ENCODE data around the gene SLC9A4.

Gene SLC9A4

DNA sequence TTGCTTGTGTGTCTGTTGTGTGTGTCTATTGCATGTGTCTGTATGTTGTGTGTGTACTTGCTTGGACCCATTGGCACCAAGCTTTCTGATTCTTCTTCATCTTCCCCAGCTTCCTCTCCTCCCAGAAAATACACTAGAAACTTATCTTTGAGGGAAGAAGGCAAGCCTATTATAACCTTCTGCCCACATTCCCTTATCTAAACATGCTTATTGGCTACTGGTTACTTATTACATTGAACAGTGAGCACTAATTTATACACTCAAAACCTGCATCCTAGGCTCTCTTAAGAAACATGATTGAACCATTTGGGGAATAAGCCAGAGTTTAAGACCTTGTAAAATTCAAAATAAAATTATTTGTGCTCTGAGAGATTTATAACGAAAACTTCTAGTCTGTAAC, 26.5 kb downstream of the SLC9A4 start:
- H3K4me3 ChIP-seq (ENCODE audit: low read length): no peak overlapping the region
- H3K9me3 ChIP-seq (ENCODE audit: control insufficient read depth, insufficient read depth, low read length): no peaks in the 10 kb centered on the region
- TF ChIP-seq, protein P1, sequence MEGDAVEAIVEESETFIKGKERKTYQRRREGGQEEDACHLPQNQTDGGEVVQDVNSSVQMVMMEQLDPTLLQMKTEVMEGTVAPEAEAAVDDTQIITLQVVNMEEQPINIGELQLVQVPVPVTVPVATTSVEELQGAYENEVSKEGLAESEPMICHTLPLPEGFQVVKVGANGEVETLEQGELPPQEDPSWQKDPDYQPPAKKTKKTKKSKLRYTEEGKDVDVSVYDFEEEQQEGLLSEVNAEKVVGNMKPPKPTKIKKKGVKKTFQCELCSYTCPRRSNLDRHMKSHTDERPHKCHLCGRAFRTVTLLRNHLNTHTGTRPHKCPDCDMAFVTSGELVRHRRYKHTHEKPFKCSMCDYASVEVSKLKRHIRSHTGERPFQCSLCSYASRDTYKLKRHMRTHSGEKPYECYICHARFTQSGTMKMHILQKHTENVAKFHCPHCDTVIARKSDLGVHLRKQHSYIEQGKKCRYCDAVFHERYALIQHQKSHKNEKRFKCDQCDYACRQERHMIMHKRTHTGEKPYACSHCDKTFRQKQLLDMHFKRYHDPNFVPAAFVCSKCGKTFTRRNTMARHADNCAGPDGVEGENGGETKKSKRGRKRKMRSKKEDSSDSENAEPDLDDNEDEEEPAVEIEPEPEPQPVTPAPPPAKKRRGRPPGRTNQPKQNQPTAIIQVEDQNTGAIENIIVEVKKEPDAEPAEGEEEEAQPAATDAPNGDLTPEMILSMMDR (IDR thresholded peaks at IDR 0.05; ENCODE audit: low read depth, low read length, poor library complexity, severe bottlenecking): no peak
- no peak for TF ChIP-seq EZH2phosphoT487 (IDR thresholded peaks at IDR 0.05; ENCODE audit: borderline replicate concordance, low read length)
- H3K4me1 ChIP-seq (ENCODE audit: control insufficient read depth, low read length): no peaks in the 10 kb centered on the region
- H3K9me2 ChIP-seq (replicated peaks; ENCODE audit: control insufficient read depth, low read length): no peaks in the 10 kb centered on the region
- H3K36me3 ChIP-seq (ENCODE audit: control insufficient read depth, low read length): no peaks in the 10 kb centered on the region
- no peaks in the 10 kb centered on the region for H3K27me3 ChIP-seq (ENCODE audit: control insufficient read depth, low read length)
- H3K27ac ChIP-seq (ENCODE audit: low read depth, low read length): no peak overlapping the region
- H3K79me2 ChIP-seq (ENCODE audit: control insufficient read depth, low read length): no peaks in the 10 kb centered on the region
- H4K20me1 ChIP-seq (ENCODE audit: control insufficient read depth, insufficient read depth, low read depth, low read length): no peaks in the 10 kb centered on the region
- no peak overlapping the region for H3K4me2 ChIP-seq (ENCODE audit: low read length)
- no peaks in the 10 kb centered on the region for H3F3A ChIP-seq (ENCODE audit: control insufficient read depth, insufficient read depth)

DNA sequence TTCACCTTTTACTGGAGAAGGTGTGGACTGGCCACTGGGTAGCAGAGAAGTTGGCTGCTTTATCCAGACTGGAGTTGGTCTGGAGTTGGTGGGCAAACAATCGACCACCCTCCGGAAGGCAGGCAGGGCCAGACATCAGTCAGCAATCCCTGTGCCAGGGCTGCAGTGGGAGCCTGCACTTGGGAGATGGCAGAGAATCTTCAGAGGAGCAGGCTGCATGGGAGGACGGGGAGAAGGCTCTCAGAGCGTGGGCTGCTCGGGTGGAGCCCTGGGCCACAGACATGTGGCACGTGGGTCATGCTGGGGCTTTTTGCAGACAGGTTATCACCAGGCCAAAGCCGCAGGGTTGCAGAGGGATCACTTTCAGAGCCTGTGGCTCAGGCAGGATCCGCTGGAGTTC, 29.6 kb downstream of the SLC9A4 start:
- H4K20me1 ChIP-seq (ENCODE audit: control insufficient read depth, insufficient read depth, low read depth, low read length): no peaks in the 10 kb centered on the region
- no peak overlapping the region for H3K4me2 ChIP-seq (ENCODE audit: low read length)
- no peaks in the 10 kb centered on the region for H3K27me3 ChIP-seq (ENCODE audit: control insufficient read depth, low read length)
- no peak overlapping the region for H3K4me3 ChIP-seq (ENCODE audit: low read length)
- H3K4me1 ChIP-seq (ENCODE audit: control insufficient read depth, low read length): no peaks in the 10 kb centered on the region
- no peaks in the 10 kb centered on the region for H3K9me2 ChIP-seq (replicated peaks; ENCODE audit: control insufficient read depth, low read length)
- no peaks in the 10 kb centered on the region for H3K36me3 ChIP-seq (ENCODE audit: control insufficient read depth, low read length)
- no peaks in the 10 kb centered on the region for H3K79me2 ChIP-seq (ENCODE audit: control insufficient read depth, low read length)
- H3F3A ChIP-seq (ENCODE audit: control insufficient read depth, insufficient read depth): no peaks in the 10 kb centered on the region
- no peak overlapping the region for H3K27ac ChIP-seq (ENCODE audit: low read depth, low read length)
- no peaks in the 10 kb centered on the region for H3K9me3 ChIP-seq (ENCODE audit: control insufficient read depth, insufficient read depth, low read length)
- TF ChIP-seq, protein P1 (IDR thresholded peaks at IDR 0.05; ENCODE audit: low read depth, low read length, poor library complexity, severe bottlenecking): no peak

DNA sequence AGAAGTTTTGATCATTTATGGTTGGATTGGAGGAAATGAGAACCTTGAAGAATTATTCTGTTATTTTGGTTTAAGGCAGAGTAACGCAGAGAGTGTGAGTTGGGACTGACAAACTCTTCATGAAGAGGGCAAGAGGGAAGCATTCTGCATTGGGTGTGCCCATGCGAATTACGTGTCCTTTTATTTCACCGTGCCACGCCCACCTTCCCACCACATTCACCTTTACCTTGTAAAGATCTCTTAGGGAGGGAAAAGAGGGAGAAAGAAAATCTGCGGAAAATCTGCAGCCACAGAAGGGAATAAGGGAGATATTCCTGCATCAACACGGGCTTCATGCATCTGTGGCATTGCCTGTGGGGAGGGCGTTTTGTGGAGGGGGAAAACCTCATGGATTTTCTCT, 31.8 kb downstream of the SLC9A4 start:
- Histone ChIP-seq H3K4me3 (ENCODE audit: low read length) (no peak overlapping the region), H3K36me3 (ENCODE audit: control insufficient read depth, low read length) (no peaks in the 10 kb centered on the region), H3K79me2 (ENCODE audit: control insufficient read depth, low read length) (no peaks in the 10 kb centered on the region), H4K20me1 (ENCODE audit: control insufficient read depth, insufficient read depth, low read depth, low read length) (no peaks in the 10 kb centered on the region), H3K27me3 (ENCODE audit: control insufficient read depth, low read length) (no peaks in the 10 kb centered on the region), H3K9me3 (ENCODE audit: control insufficient read depth, insufficient read depth, low read length) (no peaks in the 10 kb centered on the region), H3K4me2 (ENCODE audit: low read length) (no peak overlapping the region), H3F3A (ENCODE audit: control insufficient read depth, insufficient read depth) (no peaks in the 10 kb centered on the region), H3K4me1 (ENCODE audit: control insufficient read depth, low read length) (no peaks in the 10 kb centered on the region), H3K27ac (ENCODE audit: low read depth, low read length) (no peak overlapping the region), H3K9me2 (replicated peaks; ENCODE audit: control insufficient read depth, low read length) (no peaks in the 10 kb centered on the region)
- TF ChIP-seq, protein P1 (IDR thresholded peaks at IDR 0.05; ENCODE audit: low read depth, low read length, poor library complexity, severe bottlenecking): no peak
- TF ChIP-seq EZH2phosphoT487 (IDR thresholded peaks at IDR 0.05; ENCODE audit: borderline replicate concordance, low read length): no peak

DNA sequence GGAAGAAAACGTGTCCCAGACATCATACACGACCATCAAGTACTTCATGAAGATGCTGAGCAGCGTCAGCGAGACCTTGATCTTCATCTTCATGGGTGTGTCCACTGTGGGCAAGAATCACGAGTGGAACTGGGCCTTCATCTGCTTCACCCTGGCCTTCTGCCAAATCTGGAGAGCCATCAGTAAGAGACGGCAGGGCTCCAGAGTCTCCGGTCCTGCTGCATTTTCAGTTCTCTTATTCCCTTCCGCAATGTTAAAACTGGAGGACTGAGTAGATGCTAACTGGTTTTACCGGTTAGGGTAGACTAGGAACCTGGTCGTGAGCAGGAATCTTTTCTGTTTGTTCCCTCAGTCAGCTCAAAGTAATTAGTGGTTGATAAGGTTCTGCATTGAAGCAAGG, 32.3 kb downstream of the SLC9A4 start:
- no peaks in the 10 kb centered on the region for H3K79me2 ChIP-seq (ENCODE audit: control insufficient read depth, low read length)
- no peaks in the 10 kb centered on the region for H3K9me2 ChIP-seq (replicated peaks; ENCODE audit: control insufficient read depth, low read length)
- H3K4me1 ChIP-seq (ENCODE audit: control insufficient read depth, low read length): no peaks in the 10 kb centered on the region
- H3K4me2 ChIP-seq (ENCODE audit: low read length): no peak overlapping the region
- TF ChIP-seq EZH2phosphoT487 (IDR thresholded peaks at IDR 0.05; ENCODE audit: borderline replicate concordance, low read length): no peak
- TF ChIP-seq, protein P1 (IDR thresholded peaks at IDR 0.05; ENCODE audit: low read depth, low read length, poor library complexity, severe bottlenecking): no peak
- no peaks in the 10 kb centered on the region for H4K20me1 ChIP-seq (ENCODE audit: control insufficient read depth, insufficient read depth, low read depth, low read length)
- no peaks in the 10 kb centered on the region for H3K27me3 ChIP-seq (ENCODE audit: control insufficient read depth, low read length)
- H3K27ac ChIP-seq (ENCODE audit: low read depth, low read length): no peak overlapping the region
- H3K36me3 ChIP-seq (ENCODE audit: control insufficient read depth, low read length): no peaks in the 10 kb centered on the region
- H3K9me3 ChIP-seq (ENCODE audit: control insufficient read depth, insufficient read depth, low read length): no peaks in the 10 kb centered on the region
- H3K4me3 ChIP-seq (ENCODE audit: low read length): no peak overlapping the region
- H3F3A ChIP-seq (ENCODE audit: control insufficient read depth, insufficient read depth): no peaks in the 10 kb centered on the region
